ENCODE measurements around the gene SH3RF3. TPM values are rescaled to one million over a fixed set of nuclear protein-coding genes. Genes with fewer than 3 reads are reported as not detected.

Gene SH3RF3
- total RNA-seq, 4 donors from 2014 or later: 2.8 to 5.7 (median 3.0) TPM

- H3K9me3 ChIP-seq: no peaks in the 10 kb centered on the region
- H3K27me3 ChIP-seq: no peaks in the 10 kb centered on the region
- H3K4me1 ChIP-seq: peaks cover 17 to 40% of the 10 kb centered on the region in 2 donors
- ATAC-seq (peak; percentile 25 to 57), DNase-seq (peak; percentile 49 to 67)
- H3K27ac ChIP-seq: no peak overlapping the region
- no peaks in the 10 kb centered on the region for H3K36me3 ChIP-seq
- TF ChIP-seq POLR2A (IDR thresholded peaks at IDR 0.05): no peak
- no peak for TF ChIP-seq CTCF (IDR thresholded peaks at IDR 0.05 in 4 of 5, conservative IDR thresholded peaks at IDR 0.05 in 1 of 5)
- H3K4me3 ChIP-seq: no peak overlapping the region
- intact Hi-C loops (cut with DNase I; ENCODE audit: low total_unique reads): no loop called here
- in situ Hi-C loops (cut with MboI; ENCODE audit: low sequenced_read_pairs in 4 of 4): no loop called here
Measured at GRCh38 chr2:109238580-109238979, 109.6 kb downstream of the SH3RF3 start.

GRCh38 chr2:109239720-109240119 lies 110.7 kb downstream of the SH3RF3 start:
- TF ChIP-seq POLR2A (IDR thresholded peaks at IDR 0.05) (no peak), CTCF (IDR thresholded peaks at IDR 0.05 in 4 of 5, conservative IDR thresholded peaks at IDR 0.05 in 1 of 5) (no peak)
- intact Hi-C loops (cut with DNase I; ENCODE audit: low total_unique reads): loop anchor here (5.0 kb wide), 2 partner anchors 67 to 83 kb away; no protein-coding TSS in a partner anchor
- Histone ChIP-seq H3K4me1 (peaks cover 29 to 48% of the 10 kb centered on the region in 2 donors), H3K4me3 (no peak overlapping the region), H3K27me3 (no peaks in the 10 kb centered on the region), H3K9me3 (no peaks in the 10 kb centered on the region), H3K27ac (no peak overlapping the region), H3K36me3 (no peaks in the 10 kb centered on the region)
- ATAC-seq (no peak), DNase-seq (no peak)
- in situ Hi-C loops (cut with MboI; ENCODE audit: low sequenced_read_pairs in 4 of 4): no loop called here

GRCh38 chr2:109242210-109242653 lies 113.2 kb downstream of the SH3RF3 start:
- Histone ChIP-seq H3K36me3 (no peaks in the 10 kb centered on the region), H3K27ac (peak overlapping the region; percentile 72 to 82 (median 76)), H3K4me3 (no peak overlapping the region), H3K4me1 (peaks cover 35 to 50% of the 10 kb centered on the region in 2 donors), H3K27me3 (no peaks in the 10 kb centered on the region), H3K9me3 (no peaks in the 10 kb centered on the region)
- no peak for DNase-seq
- TF ChIP-seq CTCF (IDR thresholded peaks at IDR 0.05 in 4 of 5, conservative IDR thresholded peaks at IDR 0.05 in 1 of 5) (no peak), POLR2A (IDR thresholded peaks at IDR 0.05) (no peak)
- ATAC-seq: peak in 1 of 2 donors; percentile 37
- in situ Hi-C loops (cut with MboI; ENCODE audit: low sequenced_read_pairs in 4 of 4): no loop called here
- intact Hi-C loops (cut with DNase I; ENCODE audit: low total_unique reads): loop anchor here (5.0 kb wide), 2 partner anchors 70 to 80 kb away; no protein-coding TSS in a partner anchor

GRCh38 chr2:109242654-109243331 lies 113.8 kb downstream of the SH3RF3 start:
- Histone ChIP-seq H3K27me3 (no peaks in the 10 kb centered on the region), H3K4me1 (peaks cover 40 to 56% of the 10 kb centered on the region in 2 donors), H3K27ac (peak overlapping the region; percentile 72 to 82 (median 76)), H3K36me3 (no peaks in the 10 kb centered on the region), H3K9me3 (no peaks in the 10 kb centered on the region), H3K4me3 (no peak overlapping the region)
- intact Hi-C loops (cut with DNase I; ENCODE audit: low total_unique reads) (loop anchor here (5.0 kb wide), 2 partner anchors 70 to 80 kb away; no protein-coding TSS in a partner anchor), in situ Hi-C loops (cut with MboI; ENCODE audit: low sequenced_read_pairs in 4 of 4) (no loop called here)
- ATAC-seq: peak; percentile 73 to 83
- DNase-seq: peak in 1 of 2 donors; percentile 52
- TF ChIP-seq CTCF (IDR thresholded peaks at IDR 0.05 in 4 of 5, conservative IDR thresholded peaks at IDR 0.05 in 1 of 5): no peak
- TF ChIP-seq POLR2A (IDR thresholded peaks at IDR 0.05): peak in 1 of 2 donors; percentile 19
